Ishikawa (cell line): ENCODE data around the gene RHCE.
"Not testable (repeated sequence)": the region's sequence is repeated elsewhere in the genome, so short reads cannot be mapped to it uniquely, and the experiment has no call there.

Source experiments
- CEBPB ChIP-seq: IDR thresholded peaks from 2 replicates; pipeline ENCODE4 v1.6.1; 2012
- CREB1 ChIP-seq: IDR thresholded peaks from 2 replicates; pipeline ENCODE4 v1.6.1; 2012; ENCODE audit warnings: low read depth
- EP300 ChIP-seq: IDR thresholded peaks from 2 replicates; pipeline ENCODE4 v1.6.1; 2012; ENCODE audit warnings: borderline replicate concordance
- MAX ChIP-seq: IDR thresholded peaks from 2 replicates; pipeline ENCODE4 v1.6.1; 2012
- NFIC ChIP-seq: IDR thresholded peaks from 2 replicates; pipeline ENCODE4 v1.6.1; 2012
- RAD21 ChIP-seq: IDR thresholded peaks from 2 replicates; pipeline ENCODE4 v1.6.1; 2012; ENCODE audit warnings: low read depth
- REST ChIP-seq: IDR thresholded peaks from 2 replicates; pipeline ENCODE4 v1.6.1; 2012; ENCODE audit warnings: low read depth, mild to moderate bottlenecking
- TAF1 ChIP-seq: IDR thresholded peaks from 2 replicates; pipeline ENCODE4 v1.6.1; 2012; ENCODE audit warnings: low read depth, mild to moderate bottlenecking
- TCF12 ChIP-seq: IDR thresholded peaks from 2 replicates; pipeline ENCODE4 v1.6.1; 2012; ENCODE audit warnings: low read depth
- USF1 ChIP-seq: IDR thresholded peaks from 2 replicates; pipeline ENCODE4 v1.6.1; 2012
- YY1 ChIP-seq: IDR thresholded peaks from 2 replicates; pipeline ENCODE4 v1.6.1; 2012; ENCODE audit warnings: low read depth
- ZBTB7A ChIP-seq: IDR thresholded peaks from 2 replicates; pipeline ENCODE4 v1.6.1; 2012; ENCODE audit warnings: low read depth

GRCh38 chr1:25329950-25330349 lies 90.7 kb downstream of the RHCE start:
- TF ChIP-seq TAF1, MAX, YY1, REST, EP300, CREB1, CEBPB, ZBTB7A, USF1, TCF12, NFIC: not testable (repeated sequence)
- peak; percentile 45; the same call in 1 of the 2 replicates for TF ChIP-seq RAD21
